SHP77 (cell line): ENCODE results near the gene THRAP3.
"Not testable (repeated sequence)": the region's sequence is repeated elsewhere in the genome, so short reads cannot be mapped to it uniquely, and the experiment has no call there.

Experiments used
- DNase-seq, 2 experiments: peaks; one replicate each; lab custom pipeline; 2025; lab: John Stamatoyannopoulos, UW

THRAP3 gene, protein sequence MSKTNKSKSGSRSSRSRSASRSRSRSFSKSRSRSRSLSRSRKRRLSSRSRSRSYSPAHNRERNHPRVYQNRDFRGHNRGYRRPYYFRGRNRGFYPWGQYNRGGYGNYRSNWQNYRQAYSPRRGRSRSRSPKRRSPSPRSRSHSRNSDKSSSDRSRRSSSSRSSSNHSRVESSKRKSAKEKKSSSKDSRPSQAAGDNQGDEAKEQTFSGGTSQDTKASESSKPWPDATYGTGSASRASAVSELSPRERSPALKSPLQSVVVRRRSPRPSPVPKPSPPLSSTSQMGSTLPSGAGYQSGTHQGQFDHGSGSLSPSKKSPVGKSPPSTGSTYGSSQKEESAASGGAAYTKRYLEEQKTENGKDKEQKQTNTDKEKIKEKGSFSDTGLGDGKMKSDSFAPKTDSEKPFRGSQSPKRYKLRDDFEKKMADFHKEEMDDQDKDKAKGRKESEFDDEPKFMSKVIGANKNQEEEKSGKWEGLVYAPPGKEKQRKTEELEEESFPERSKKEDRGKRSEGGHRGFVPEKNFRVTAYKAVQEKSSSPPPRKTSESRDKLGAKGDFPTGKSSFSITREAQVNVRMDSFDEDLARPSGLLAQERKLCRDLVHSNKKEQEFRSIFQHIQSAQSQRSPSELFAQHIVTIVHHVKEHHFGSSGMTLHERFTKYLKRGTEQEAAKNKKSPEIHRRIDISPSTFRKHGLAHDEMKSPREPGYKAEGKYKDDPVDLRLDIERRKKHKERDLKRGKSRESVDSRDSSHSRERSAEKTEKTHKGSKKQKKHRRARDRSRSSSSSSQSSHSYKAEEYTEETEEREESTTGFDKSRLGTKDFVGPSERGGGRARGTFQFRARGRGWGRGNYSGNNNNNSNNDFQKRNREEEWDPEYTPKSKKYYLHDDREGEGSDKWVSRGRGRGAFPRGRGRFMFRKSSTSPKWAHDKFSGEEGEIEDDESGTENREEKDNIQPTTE

GRCh38 chr1:36223996-36224536 is at the start of gene THRAP3:
Gene THRAP3 (plus strand): TSS chr1:36224443. CDS start chr1:36282564, 58,121 bp downstream.
- peak; percentile 98 to 99 for DNase-seq

GRCh38 chr1:36174713-36175112 is 49.5 kb upstream of the THRAP3 start:
- no peak for DNase-seq

- peak; percentile 37 to 65 for DNase-seq
Observed at GRCh38 chr1:36175137-36176095, 48.8 kb upstream of the THRAP3 start.

DNA sequence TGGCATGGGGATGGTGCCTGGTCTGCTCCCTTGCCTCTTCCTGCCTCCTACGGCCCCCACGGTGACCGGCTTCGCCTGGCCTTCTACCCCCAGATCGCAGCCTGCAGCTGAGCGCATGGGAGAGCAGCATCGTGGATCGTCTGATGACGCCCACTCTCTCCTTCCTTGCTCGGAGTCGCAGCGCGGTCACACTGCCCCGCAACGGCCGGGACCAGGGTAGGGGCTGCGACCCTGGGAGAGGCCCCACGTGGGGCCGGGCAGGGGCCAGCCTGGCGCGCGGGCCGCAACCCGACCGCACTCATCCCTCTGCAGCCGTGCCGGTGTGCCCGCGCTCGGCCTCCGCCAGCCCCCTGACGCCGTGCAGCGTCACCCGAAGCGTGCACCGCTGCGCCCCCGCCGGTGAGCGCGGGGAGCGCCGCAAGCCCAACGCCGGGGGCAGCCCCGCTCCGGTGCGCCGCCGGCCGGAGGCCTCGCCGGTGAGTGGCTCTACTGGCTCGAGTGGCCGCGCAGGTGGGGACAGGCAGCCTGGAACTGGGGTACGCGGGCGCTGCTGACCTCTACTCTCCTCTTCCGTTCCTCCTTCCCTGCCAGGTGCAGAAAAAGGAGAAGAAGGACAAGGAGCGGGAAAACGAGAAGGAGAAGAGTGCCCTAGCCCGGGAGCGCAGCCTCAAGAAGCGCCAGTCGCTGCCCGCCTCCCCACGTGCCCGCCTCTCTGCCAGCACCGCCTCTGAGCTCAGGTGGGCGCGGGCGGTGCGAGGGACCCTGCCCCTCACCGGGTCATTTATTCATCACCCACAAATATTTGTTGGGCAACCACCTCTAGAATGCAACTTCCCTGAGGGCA is 47.9 kb upstream of the THRAP3 start:
- DNase-seq: no peak

DNA sequence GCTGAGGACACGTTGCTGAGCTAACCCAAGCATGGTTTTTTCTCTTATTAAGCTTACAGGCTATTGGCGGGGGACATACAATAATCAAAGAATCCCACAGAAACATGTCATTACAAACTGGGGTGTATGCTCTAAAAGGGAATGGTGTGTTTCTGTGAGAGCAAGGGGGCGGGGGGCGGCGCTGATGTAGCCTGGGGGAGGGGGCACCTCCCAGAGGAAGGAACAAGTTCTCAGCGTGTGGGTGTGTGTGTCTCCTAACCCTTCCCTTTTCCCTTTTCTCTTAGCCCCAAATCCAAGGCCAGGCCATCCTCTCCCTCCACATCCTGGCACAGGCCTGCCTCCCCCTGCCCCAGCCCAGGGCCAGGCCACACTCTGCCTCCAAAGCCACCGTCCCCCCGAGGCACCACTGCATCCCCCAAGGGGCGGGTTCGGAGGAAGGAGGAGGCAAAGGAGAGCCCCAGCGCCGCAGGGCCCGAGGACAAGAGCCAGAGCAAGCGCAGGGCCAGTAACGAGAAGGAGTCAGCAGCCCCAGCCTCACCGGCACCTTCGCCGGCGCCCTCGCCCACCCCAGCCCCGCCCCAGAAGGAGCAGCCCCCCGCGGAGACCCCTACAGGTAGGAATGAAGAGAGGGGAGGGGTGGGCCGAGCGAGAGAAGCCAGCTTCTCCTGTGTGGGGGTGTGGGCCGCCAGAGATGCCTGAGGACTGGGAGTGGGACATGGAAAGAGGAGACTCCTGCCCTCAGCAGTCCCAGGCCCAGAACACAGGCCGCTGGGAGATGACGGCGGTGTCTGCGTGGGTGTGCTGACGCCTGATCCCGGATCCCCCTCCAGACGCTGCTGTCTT is 46.4 kb upstream of the THRAP3 start:
- DNase-seq: no peak

GRCh38 chr1:36178471-36179219 is 45.6 kb upstream of the THRAP3 start:
- no peak for DNase-seq

DNA sequence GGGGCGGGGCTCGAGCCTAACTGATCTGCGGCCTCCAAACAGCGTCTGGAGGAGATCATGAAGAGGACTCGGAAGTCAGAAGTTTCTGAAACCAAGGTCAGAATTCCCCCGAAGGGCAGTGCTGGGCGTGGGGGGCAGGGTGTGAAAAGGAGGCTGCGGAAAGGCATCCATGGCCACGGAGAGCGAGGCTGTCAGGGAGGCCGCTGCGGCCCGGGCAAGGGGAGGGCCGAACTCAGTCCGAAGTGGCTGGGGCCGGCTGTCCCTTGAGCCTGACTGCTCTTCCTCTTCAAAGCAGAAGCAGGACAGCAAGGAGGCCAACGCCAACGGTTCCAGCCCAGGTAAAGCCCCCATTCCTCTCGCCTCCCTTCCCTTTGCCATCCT is 45.0 kb upstream of the THRAP3 start:
- no peak for DNase-seq

- DNase-seq: no peak
Observed at GRCh38 chr1:36182734-36183133, 41.5 kb upstream of the THRAP3 start.

DNA sequence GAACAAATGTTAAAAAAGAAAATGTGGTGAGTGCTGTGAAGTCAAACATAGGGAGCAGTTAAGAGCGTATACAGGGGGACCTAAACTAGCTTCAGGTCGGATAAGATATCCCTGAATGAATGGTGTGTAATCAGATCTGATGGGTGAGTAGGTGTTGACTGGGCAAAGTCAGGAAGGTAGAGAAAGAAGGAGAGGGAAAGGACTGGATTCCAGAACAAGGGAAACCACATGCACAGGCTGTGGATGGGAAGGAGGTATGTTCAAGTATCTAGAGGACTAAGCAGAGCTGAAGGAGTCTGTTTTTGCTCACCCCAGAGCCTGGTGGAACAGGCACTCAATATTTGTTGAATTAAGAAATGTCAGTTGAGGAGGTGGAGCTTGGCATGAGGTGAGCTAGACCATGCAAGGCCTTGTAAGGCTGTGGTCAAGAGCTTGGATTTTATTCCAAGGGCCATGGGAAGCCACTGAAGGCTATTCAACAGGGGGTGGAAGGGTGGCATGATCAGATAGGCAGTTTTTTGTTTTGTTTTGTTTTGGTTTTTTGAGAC is 40.9 kb upstream of the THRAP3 start:
- DNase-seq: no peak

DNA sequence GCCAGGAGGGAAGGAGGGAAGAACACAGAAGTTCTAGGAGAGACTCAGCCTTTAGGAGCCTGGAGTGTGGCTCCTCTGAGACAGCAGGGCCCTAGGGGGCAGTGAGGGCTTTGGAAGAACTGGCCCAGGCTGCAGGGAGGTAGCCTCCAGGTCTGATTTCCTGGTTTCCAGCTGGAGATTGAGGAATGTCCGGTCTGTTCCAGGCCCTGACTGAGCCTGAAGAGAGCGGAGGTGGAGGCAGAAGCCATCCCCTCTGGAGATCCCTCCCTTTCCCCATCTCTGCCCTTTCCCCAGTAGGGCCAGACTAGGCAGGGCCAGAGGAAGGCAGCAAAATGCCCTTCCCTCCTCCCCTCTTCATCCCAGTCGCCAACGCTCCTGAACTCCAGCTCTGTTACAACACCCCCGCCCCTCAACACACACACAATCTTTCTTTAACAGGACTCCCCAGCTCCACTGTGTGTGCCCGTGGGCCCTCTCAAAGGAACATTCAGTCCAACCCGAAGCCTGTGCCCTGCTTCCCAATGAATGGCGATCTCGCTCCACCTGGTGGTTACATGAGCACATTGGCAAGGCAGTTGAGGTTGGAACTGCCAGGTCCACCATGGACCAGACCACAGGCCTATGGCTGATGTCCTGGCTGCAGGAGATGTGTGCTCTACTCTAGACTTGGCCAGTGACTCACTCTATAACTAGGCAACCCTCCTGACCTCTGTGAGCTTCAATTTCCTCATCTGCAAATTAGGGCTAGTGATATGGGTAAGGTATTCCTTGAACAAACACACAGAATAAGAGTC is 36.2 kb upstream of the THRAP3 start:
- DNase-seq: peak; percentile 88 to 91

DNA sequence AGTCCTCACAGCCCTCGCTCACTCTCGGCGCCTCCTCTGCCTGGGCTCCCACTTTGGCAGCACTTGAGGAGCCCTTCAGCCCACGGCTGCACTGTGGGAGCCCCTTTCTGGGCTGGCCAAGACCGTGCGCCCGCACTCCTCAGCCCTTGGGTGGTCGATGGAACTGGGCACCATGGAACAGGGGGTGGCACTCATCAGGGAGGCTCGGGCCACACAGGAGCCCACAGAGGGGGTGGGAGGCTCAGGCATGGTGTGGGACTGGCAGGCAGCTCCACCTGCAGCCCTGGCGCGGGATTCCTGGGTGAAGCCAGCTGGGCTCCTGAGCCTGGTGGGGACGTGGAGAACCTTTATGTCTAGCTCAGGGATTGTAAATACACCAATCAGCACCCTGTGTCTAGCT is 27.4 kb upstream of the THRAP3 start:
- DNase-seq: not testable (repeated sequence)

DNA sequence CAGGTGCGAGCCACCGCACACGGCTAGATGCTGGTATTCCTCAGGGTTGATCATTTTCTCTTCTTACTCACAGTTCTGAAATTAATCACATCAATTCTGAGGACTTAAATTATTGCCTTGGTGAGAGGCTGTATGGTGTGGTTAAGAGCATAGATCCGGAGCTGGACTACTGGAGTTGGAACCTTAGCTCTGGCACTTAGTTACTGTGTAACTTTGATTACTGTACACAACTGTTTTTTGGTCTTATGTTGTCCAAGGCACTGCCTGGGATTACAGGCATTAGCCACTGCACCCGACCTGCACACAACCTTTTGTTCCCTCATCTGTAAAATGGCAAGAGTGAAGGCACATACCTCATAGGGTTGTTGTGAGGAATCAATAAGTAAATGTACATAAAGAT is 25.6 kb upstream of the THRAP3 start:
- no peak for DNase-seq

GRCh38 chr1:36199934-36200741 is 24.1 kb upstream of the THRAP3 start:
- DNase-seq: peak in 1 of 2 experiments; percentile 16

- no peak for DNase-seq
Observed at GRCh38 chr1:36203027-36203553, 21.2 kb upstream of the THRAP3 start.

GRCh38 chr1:36203554-36204346 is 20.5 kb upstream of the THRAP3 start:
- peak in 1 of 2 experiments; percentile 12 for DNase-seq
